ENCODE data around the gene PEAK1. TPM values are rescaled to one million over a fixed set of nuclear protein-coding genes. Genes with fewer than 3 reads are reported as not detected.

Gene PEAK1
- total and polyA plus RNA-seq, 4 donors: 8.6 to 147 (median 40.2) TPM

GRCh38 chr15:77066971-77067690 lies 352.8 kb downstream of the PEAK1 start:
- peaks cover 3 to 41% (median 28%) of the 10 kb centered on the region in 5 donors for H3K4me1 ChIP-seq (ENCODE audit: control insufficient read depth in 5 of 5, insufficient read depth in 5 of 5, low read length in 5 of 5)

GRCh38 chr15:77064539-77065308 lies 355.2 kb downstream of the PEAK1 start:
- TF ChIP-seq CTCF (IDR thresholded peaks at IDR 0.05; ENCODE audit: control extremely low read depth, extremely low read depth): no peak
- 54 to 60% methylated on average over 6 of the region's 6 CpGs for WGBS, 2 donors
- Histone ChIP-seq H3K27ac (ENCODE audit: low read depth in 1 of 2, low read length in 1 of 2) (no peak overlapping the region), H3K36me3 (ENCODE audit: control insufficient read depth in 4 of 4, insufficient read depth in 4 of 4, low read length in 4 of 4) (peaks cover 0 to 8% (median 0%) of the 10 kb centered on the region in 4 donors), H3K4me3 (no peak overlapping the region), H3K27me3 (ENCODE audit: control insufficient read depth in 3 of 3, insufficient read depth in 3 of 3, low read length in 2 of 3) (no peaks in the 10 kb centered on the region), H3K4me1 (ENCODE audit: control insufficient read depth in 5 of 5, insufficient read depth in 5 of 5, low read length in 5 of 5) (peaks cover 5 to 60% (median 32%) of the 10 kb centered on the region in 5 donors), H3K9me3 (ENCODE audit: control insufficient read depth in 4 of 4, insufficient read depth in 3 of 4, low read length in 3 of 4) (no peaks in the 10 kb centered on the region), H3K9ac (ENCODE audit: insufficient read depth in 1 of 2, low read length in 2 of 2) (no peak overlapping the region)
- no peak for ATAC-seq (ENCODE audit: insufficient read depth, low FRiP score)
- no peak for DNase-seq

More at GRCh38 chr15:77066971-77067690, 352.8 kb downstream of the PEAK1 start:
- Histone ChIP-seq H3K4me3 (no peak overlapping the region), H3K9ac (ENCODE audit: insufficient read depth in 1 of 2, low read length in 2 of 2) (no peak overlapping the region), H3K36me3 (ENCODE audit: control insufficient read depth in 4 of 4, insufficient read depth in 4 of 4, low read length in 4 of 4) (peaks cover 0 to 9% (median 0%) of the 10 kb centered on the region in 4 donors), H3K9me3 (ENCODE audit: control insufficient read depth in 4 of 4, insufficient read depth in 3 of 4, low read length in 3 of 4) (no peaks in the 10 kb centered on the region), H3K27ac (ENCODE audit: low read depth in 1 of 2, low read length in 1 of 2) (peak overlapping the region in 1 of 2 donors; percentile 56), H3K27me3 (ENCODE audit: control insufficient read depth in 3 of 3, insufficient read depth in 3 of 3, low read length in 2 of 3) (no peaks in the 10 kb centered on the region)
- TF ChIP-seq CTCF (IDR thresholded peaks at IDR 0.05; ENCODE audit: control extremely low read depth, extremely low read depth): no peak
- DNase-seq (no peak), ATAC-seq (ENCODE audit: insufficient read depth, low FRiP score) (peak; percentile 6)
- WGBS, 2 donors: 60 to 63% methylated on average over 3 of the region's 3 CpGs

DNA sequence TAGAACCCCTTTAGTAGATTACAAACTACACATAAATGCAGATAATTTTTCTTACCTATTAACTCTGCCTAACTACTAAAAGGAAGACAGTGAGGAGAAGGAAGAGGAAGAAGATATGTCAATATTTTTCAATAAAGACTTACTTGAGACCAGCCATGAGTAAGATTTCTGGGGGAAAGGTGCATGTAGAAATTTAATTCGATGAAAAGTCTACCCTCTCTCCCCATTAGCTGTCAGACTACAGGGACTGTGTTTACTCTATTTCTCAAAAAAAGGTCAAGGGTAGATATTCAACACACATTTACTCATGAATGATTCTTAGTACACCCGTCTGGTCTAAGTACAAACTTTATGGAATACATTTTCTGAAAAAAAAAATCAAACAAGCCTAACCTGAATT lies 355.8 kb downstream of the PEAK1 start:
- H3K4me3 ChIP-seq: no peak overlapping the region
- no peak for DNase-seq
- WGBS, 2 donors: 57 to 77% methylated on average over 2 of the region's 2 CpGs
- H3K9ac ChIP-seq (ENCODE audit: insufficient read depth in 1 of 2, low read length in 2 of 2): no peak overlapping the region
- H3K27ac ChIP-seq (ENCODE audit: low read depth in 1 of 2, low read length in 1 of 2): no peak overlapping the region
- ATAC-seq (ENCODE audit: insufficient read depth, low FRiP score): no peak
- no peaks in the 10 kb centered on the region for H3K27me3 ChIP-seq (ENCODE audit: control insufficient read depth in 3 of 3, insufficient read depth in 3 of 3, low read length in 2 of 3)
- H3K9me3 ChIP-seq (ENCODE audit: control insufficient read depth in 4 of 4, insufficient read depth in 3 of 4, low read length in 3 of 4): no peaks in the 10 kb centered on the region
- no peak for TF ChIP-seq CTCF (IDR thresholded peaks at IDR 0.05; ENCODE audit: control extremely low read depth, extremely low read depth)
- peaks cover 0 to 4% (median 0%) of the 10 kb centered on the region in 4 donors for H3K36me3 ChIP-seq (ENCODE audit: control insufficient read depth in 4 of 4, insufficient read depth in 4 of 4, low read length in 4 of 4)
- peaks cover 5 to 60% (median 30%) of the 10 kb centered on the region in 5 donors for H3K4me1 ChIP-seq (ENCODE audit: control insufficient read depth in 5 of 5, insufficient read depth in 5 of 5, low read length in 5 of 5)

Measured in lung (tissue), 12 donors.